GM12801 (cell line): Measurements from ENCODE around the gene CKS1B.

Experiments
- TF ChIP-seq, protein P1 (sequence below): IDR thresholded peaks from one replicate; pipeline ENCODE4 v1.5.1; 2011; ENCODE audit warnings: control low read depth; ENCODE audit not compliant: insufficient read length; ENCODE audit errors: extremely low read depth

Gene CKS1B

GRCh38 chr1:155019377-155020245 is 45.1 kb downstream of the CKS1B start:
- TF ChIP-seq, protein P1, sequence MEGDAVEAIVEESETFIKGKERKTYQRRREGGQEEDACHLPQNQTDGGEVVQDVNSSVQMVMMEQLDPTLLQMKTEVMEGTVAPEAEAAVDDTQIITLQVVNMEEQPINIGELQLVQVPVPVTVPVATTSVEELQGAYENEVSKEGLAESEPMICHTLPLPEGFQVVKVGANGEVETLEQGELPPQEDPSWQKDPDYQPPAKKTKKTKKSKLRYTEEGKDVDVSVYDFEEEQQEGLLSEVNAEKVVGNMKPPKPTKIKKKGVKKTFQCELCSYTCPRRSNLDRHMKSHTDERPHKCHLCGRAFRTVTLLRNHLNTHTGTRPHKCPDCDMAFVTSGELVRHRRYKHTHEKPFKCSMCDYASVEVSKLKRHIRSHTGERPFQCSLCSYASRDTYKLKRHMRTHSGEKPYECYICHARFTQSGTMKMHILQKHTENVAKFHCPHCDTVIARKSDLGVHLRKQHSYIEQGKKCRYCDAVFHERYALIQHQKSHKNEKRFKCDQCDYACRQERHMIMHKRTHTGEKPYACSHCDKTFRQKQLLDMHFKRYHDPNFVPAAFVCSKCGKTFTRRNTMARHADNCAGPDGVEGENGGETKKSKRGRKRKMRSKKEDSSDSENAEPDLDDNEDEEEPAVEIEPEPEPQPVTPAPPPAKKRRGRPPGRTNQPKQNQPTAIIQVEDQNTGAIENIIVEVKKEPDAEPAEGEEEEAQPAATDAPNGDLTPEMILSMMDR, result no peak

DNA sequence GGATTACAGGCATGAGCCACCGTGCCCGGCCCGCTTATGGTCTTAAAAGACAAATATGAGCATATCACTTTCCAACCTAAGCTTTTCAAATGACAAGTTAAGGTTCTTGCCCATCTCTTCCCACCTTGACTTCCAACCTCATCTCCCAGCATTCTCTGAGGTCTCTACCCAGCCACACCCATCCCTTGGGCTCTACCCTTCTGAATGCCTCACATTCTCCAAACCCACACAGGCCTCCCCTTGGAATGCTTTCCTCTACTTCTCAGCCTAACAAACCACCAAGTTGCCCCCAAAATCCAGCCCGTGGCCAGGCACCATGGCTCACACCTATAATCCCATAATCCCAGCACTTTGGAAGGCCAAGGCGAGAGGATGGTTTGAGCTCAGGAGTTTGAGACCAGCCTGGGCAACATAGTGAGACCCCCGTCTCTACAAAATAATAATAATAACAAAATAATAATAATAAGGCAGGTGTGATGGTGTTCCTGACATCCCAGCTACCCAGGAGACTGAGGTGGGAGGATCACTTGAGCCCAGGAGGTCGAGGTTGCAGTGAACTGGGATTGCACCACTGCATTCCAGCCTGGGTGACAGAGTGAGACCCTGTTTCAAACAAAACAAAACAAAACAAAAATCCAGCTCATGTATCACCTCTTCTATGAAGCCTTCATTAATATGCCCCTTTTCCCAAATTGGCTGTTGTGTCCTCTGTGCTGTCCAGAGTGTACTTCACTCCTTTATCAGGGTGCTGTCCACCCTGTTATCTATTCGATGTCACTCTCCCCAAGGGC is 47.9 kb downstream of the CKS1B start:
- TF ChIP-seq, protein P1, result no peak

- TF ChIP-seq, protein P1, result no peak
These were observed 48.4 kb downstream of the CKS1B start for GRCh38 chr1:155022927-155023236.

GRCh38 chr1:155023627-155024026 is 49.1 kb downstream of the CKS1B start:
- TF ChIP-seq, protein P1, result no peak

DNA sequence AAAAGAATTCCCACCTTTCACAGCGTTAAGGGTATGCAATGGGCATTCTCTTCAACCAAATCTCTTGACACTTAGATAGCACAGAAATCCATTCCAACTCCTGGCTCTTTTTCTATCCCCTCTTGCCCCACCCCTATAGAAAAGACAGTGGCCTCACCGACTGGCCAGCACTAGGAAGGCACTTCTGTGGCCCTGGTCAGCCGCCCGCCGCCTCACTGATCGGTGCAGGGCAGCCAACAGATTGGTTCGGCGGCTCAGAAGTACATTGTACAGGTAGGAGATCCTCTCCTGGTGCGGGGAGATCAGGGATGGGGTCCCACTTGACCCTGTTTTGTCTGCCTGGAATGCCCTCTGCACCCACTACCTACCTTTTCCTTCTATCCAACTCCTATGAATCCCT is 49.8 kb downstream of the CKS1B start:
- TF ChIP-seq, protein P1, result no peak

GRCh38 chr1:155026154-155026553 is 51.7 kb downstream of the CKS1B start:
- TF ChIP-seq, protein P1, result no peak

DNA sequence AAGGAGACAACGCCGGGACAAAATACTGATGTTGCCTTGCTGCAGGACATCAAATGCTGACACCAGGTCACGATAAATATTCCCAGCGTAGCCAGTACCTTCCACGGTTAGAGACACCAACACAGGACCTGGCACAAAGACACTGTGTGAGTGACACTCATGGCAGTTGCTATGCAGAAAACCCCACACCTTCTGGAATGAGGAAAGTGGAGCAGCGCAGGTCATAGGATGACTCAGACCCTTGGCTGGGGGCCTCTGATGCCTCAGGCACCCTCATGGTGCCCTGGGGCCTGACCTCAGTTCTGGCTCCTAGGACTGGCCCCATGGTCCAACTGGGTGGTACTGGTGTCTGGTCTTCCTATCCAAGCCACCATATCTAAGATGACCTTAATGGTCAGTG is 52.1 kb downstream of the CKS1B start:
- TF ChIP-seq, protein P1, result no peak
